Testis (tissue), 2 donors: ENCODE measurements around the gene FSTL4.
"Not testable (repeated sequence)": the region's sequence is repeated elsewhere in the genome, so short reads cannot be mapped to it uniquely, and the experiment has no call there.

Experiments
- POLR2A ChIP-seq: fragments of 450-650 bp; IDR thresholded peaks from one replicate; pipeline ENCODE4 v1.6.1; 2017; ENCODE audit warnings: antibody characterized with exemption, mild to moderate bottlenecking, moderate library complexity
- TF ChIP-seq, protein P1 (sequence below), 3 experiments: fragments of 450-650 bp in 2 of 3; fragments of 200-600 bp in 1 of 3; sonication (generic) in 1 of 3; IDR thresholded peaks; one replicate each; pipeline ENCODE4 v1.5.1; 2016 to 2019; ENCODE audit warnings: antibody characterized with exemption in 3 of 3, mild to moderate bottlenecking in 2 of 3, moderate library complexity in 1 of 3

DNA sequence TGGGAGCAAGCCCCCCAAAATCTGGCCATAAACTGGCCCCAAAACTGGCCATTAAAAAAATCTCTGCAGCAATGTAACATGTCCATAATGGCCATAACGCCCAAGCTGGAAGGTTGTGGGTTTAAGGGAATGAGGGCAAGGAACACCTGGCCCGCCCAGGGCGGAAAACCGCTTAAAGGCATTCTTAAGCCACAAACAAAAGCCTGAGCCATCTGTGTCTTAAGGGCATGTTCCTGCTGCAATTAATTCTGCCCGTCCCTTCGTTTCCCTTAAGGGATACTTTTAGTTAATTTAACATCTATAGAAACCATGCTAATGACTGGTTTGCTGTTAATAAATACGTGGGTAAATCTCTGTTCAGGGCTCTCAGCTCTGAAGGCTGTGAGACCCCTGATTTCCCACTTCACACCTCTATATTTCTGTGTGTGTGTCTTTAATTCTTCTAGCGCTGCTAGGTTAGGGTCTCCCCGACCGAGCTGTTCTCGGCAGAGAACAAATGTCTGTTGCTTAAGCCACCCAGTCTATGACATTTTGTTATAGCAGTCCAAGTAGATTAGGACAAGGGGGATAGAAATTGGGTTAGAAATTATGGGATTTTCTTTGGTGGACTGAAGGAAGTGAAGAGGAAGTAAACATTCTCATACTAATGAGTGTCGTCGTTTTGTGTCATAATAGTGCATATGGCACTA, 77.0 kb downstream of the FSTL4 start:
- TF ChIP-seq, protein P1, sequence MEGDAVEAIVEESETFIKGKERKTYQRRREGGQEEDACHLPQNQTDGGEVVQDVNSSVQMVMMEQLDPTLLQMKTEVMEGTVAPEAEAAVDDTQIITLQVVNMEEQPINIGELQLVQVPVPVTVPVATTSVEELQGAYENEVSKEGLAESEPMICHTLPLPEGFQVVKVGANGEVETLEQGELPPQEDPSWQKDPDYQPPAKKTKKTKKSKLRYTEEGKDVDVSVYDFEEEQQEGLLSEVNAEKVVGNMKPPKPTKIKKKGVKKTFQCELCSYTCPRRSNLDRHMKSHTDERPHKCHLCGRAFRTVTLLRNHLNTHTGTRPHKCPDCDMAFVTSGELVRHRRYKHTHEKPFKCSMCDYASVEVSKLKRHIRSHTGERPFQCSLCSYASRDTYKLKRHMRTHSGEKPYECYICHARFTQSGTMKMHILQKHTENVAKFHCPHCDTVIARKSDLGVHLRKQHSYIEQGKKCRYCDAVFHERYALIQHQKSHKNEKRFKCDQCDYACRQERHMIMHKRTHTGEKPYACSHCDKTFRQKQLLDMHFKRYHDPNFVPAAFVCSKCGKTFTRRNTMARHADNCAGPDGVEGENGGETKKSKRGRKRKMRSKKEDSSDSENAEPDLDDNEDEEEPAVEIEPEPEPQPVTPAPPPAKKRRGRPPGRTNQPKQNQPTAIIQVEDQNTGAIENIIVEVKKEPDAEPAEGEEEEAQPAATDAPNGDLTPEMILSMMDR (IDR thresholded peaks at IDR 0.05): not testable (repeated sequence)
- not testable (repeated sequence) for TF ChIP-seq POLR2A
